Adipocyte (in vitro differentiated cells): ENCODE data around the gene IER5L.
A peak's percentile ranks its signal among the peaks of the same experiment; 100 is the strongest.

Source experiments
- DNase-seq: peaks from one replicate; pipeline ENCODE4 v3.0.0-alpha.2; 2015; ENCODE audit warnings: low read depth
- H3K27me3 ChIP-seq: replicated peaks from 2 replicates; pipeline ENCODE4 v1.7.0; 2013; ENCODE audit warnings: mild to moderate bottlenecking, low read length, moderate library complexity; ENCODE audit not compliant: control insufficient read depth, insufficient read depth
- H3K36me3 ChIP-seq: 2 replicates; pipeline ENCODE4 v1.7.0; 2013; ENCODE audit warnings: low read length, mild to moderate bottlenecking, moderate library complexity; ENCODE audit not compliant: control insufficient read depth, insufficient read depth, severe bottlenecking
- H3K4me1 ChIP-seq: 2 replicates; pipeline ENCODE4 v1.7.0; 2013; ENCODE audit warnings: mild to moderate bottlenecking, low read length, moderate library complexity; ENCODE audit not compliant: control insufficient read depth, insufficient read depth
- H3K4me3 ChIP-seq: 2 replicates; pipeline ENCODE4 v1.7.0; 2013; ENCODE audit warnings: mild to moderate bottlenecking, low read length, moderate library complexity
- H3K9ac ChIP-seq: 2 replicates; pipeline ENCODE4 v1.7.0; 2013; ENCODE audit warnings: mild to moderate bottlenecking, low read length, moderate library complexity
- H3K9me3 ChIP-seq: 2 replicates; pipeline ENCODE4 v1.7.0; 2013; ENCODE audit warnings: mild to moderate bottlenecking, low read length, moderate library complexity; ENCODE audit not compliant: control insufficient read depth

Gene IER5L

GRCh38 chr9:129156163-129156562 is 21.9 kb downstream of the IER5L start:
- Histone ChIP-seq H3K27me3 (no peaks in the 10 kb centered on the region), H3K4me3 (no peak overlapping the region), H3K9me3 (no peaks in the 10 kb centered on the region), H3K9ac (no peak overlapping the region), H3K4me1 (peaks cover 8% of the 10 kb centered on the region), H3K36me3 (no peaks in the 10 kb centered on the region)
- no peak for DNase-seq

GRCh38 chr9:129154866-129155477 is 23.1 kb downstream of the IER5L start:
- no peak for DNase-seq
- H3K4me1 ChIP-seq: no peaks in the 10 kb centered on the region

GRCh38 chr9:129151469-129151868 is 26.6 kb downstream of the IER5L start:
- Histone ChIP-seq H3K4me1 (peaks cover 11% of the 10 kb centered on the region), H3K36me3 (peaks cover 4% of the 10 kb centered on the region)

More at GRCh38 chr9:129154866-129155477, 23.1 kb downstream of the IER5L start:
- Histone ChIP-seq H3K4me3 (no peak overlapping the region), H3K9ac (no peak overlapping the region), H3K36me3 (no peaks in the 10 kb centered on the region), H3K27me3 (no peaks in the 10 kb centered on the region), H3K9me3 (no peaks in the 10 kb centered on the region)

GRCh38 chr9:129150672-129151211 is 27.3 kb downstream of the IER5L start:
- Histone ChIP-seq H3K9ac (no peak overlapping the region), H3K27me3 (no peaks in the 10 kb centered on the region), H3K36me3 (peaks cover 4% of the 10 kb centered on the region), H3K4me3 (no peak overlapping the region), H3K4me1 (peaks cover 18% of the 10 kb centered on the region), H3K9me3 (no peaks in the 10 kb centered on the region)
- DNase-seq: no peak

More at GRCh38 chr9:129151469-129151868, 26.6 kb downstream of the IER5L start:
- Histone ChIP-seq H3K4me3 (no peak overlapping the region), H3K27me3 (no peaks in the 10 kb centered on the region), H3K9me3 (no peaks in the 10 kb centered on the region), H3K9ac (no peak overlapping the region)
- no peak for DNase-seq

GRCh38 chr9:129150122-129150521 is 27.9 kb downstream of the IER5L start:
- Histone ChIP-seq H3K36me3 (peaks cover 4% of the 10 kb centered on the region), H3K9me3 (no peaks in the 10 kb centered on the region), H3K9ac (no peak overlapping the region), H3K4me3 (no peak overlapping the region), H3K27me3 (no peaks in the 10 kb centered on the region), H3K4me1 (peaks cover 24% of the 10 kb centered on the region)
- no peak for DNase-seq

GRCh38 chr9:129149442-129149841 is 28.6 kb downstream of the IER5L start:
- H3K36me3 ChIP-seq: peaks cover 4% of the 10 kb centered on the region
- peaks cover 27% of the 10 kb centered on the region for H3K4me1 ChIP-seq
- H3K4me3 ChIP-seq: no peak overlapping the region
- no peaks in the 10 kb centered on the region for H3K9me3 ChIP-seq
- H3K27me3 ChIP-seq: no peaks in the 10 kb centered on the region
- DNase-seq: no peak
- H3K9ac ChIP-seq: no peak overlapping the region

GRCh38 chr9:129148463-129149204 is 29.4 kb downstream of the IER5L start:
- Histone ChIP-seq H3K36me3 (peaks cover 9% of the 10 kb centered on the region), H3K9ac (no peak overlapping the region)

GRCh38 chr9:129146441-129146941 is 31.6 kb downstream of the IER5L start:
- Histone ChIP-seq H3K36me3 (peaks cover 15% of the 10 kb centered on the region), H3K27me3 (no peaks in the 10 kb centered on the region), H3K4me1 (peaks cover 52% of the 10 kb centered on the region), H3K9ac (peak overlapping the region; percentile 85), H3K4me3 (peak overlapping the region; percentile 15), H3K9me3 (no peaks in the 10 kb centered on the region)
- DNase-seq: no peak

More at GRCh38 chr9:129148463-129149204, 29.4 kb downstream of the IER5L start:
- DNase-seq: no peak
- Histone ChIP-seq H3K4me1 (peaks cover 32% of the 10 kb centered on the region), H3K27me3 (no peaks in the 10 kb centered on the region), H3K9me3 (no peaks in the 10 kb centered on the region), H3K4me3 (no peak overlapping the region)

GRCh38 chr9:129145841-129146292 is 32.2 kb downstream of the IER5L start:
- H3K4me3 ChIP-seq: peak overlapping the region; percentile 15
- peak overlapping the region; percentile 85 for H3K9ac ChIP-seq
- H3K4me1 ChIP-seq: peaks cover 59% of the 10 kb centered on the region
- no peaks in the 10 kb centered on the region for H3K27me3 ChIP-seq
- DNase-seq: peak; percentile 69
- H3K9me3 ChIP-seq: no peaks in the 10 kb centered on the region
- peaks cover 15% of the 10 kb centered on the region for H3K36me3 ChIP-seq

GRCh38 chr9:129145316-129145715 is 32.7 kb downstream of the IER5L start:
- no peak for DNase-seq
- Histone ChIP-seq H3K4me1 (peaks cover 63% of the 10 kb centered on the region), H3K9ac (peak overlapping the region; percentile 85), H3K27me3 (no peaks in the 10 kb centered on the region), H3K9me3 (no peaks in the 10 kb centered on the region), H3K4me3 (peak overlapping the region; percentile 15), H3K36me3 (peaks cover 15% of the 10 kb centered on the region)
